ENCODE results near the gene TLE4. TPM values are rescaled to one million over a fixed set of nuclear protein-coding genes. Genes with fewer than 3 reads are reported as not detected.

The TLE4 gene
- total and polyA plus RNA-seq, 8 donors = 6.2 to 85.2 (median 22.0) TPM

GRCh38 chr9:79569814-79570447, 1.8 kb upstream of the TLE4 start:
- H3K4me3 ChIP-seq = peak overlapping the region; percentile 66 to 73 (median 69)
- TF ChIP-seq POLR2A (IDR thresholded peaks at IDR 0.05) (no peak), EP300 (IDR thresholded peaks at IDR 0.05) (no peak), POLR2AphosphoS5 (IDR thresholded peaks at IDR 0.05) (no peak)
- TF ChIP-seq, protein P1, sequence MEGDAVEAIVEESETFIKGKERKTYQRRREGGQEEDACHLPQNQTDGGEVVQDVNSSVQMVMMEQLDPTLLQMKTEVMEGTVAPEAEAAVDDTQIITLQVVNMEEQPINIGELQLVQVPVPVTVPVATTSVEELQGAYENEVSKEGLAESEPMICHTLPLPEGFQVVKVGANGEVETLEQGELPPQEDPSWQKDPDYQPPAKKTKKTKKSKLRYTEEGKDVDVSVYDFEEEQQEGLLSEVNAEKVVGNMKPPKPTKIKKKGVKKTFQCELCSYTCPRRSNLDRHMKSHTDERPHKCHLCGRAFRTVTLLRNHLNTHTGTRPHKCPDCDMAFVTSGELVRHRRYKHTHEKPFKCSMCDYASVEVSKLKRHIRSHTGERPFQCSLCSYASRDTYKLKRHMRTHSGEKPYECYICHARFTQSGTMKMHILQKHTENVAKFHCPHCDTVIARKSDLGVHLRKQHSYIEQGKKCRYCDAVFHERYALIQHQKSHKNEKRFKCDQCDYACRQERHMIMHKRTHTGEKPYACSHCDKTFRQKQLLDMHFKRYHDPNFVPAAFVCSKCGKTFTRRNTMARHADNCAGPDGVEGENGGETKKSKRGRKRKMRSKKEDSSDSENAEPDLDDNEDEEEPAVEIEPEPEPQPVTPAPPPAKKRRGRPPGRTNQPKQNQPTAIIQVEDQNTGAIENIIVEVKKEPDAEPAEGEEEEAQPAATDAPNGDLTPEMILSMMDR (IDR thresholded peaks at IDR 0.05) = no peak
- H3K36me3 ChIP-seq = no peaks in the 10 kb centered on the region
- DNase-seq = no peak
- H3K27me3 ChIP-seq = peaks cover 0 to 8% (median 7%) of the 10 kb centered on the region in 3 donors
- peak overlapping the region in 4 of 5 donors; percentile 79 to 90 (median 84) for H3K27ac ChIP-seq
- peaks cover 0 to 5% (median 2%) of the 10 kb centered on the region in 4 donors for H3K9me3 ChIP-seq
- 25 to 40% (median 28%) methylated on average over 18 of the region's 18 CpGs for WGBS, 5 donors
- H3K4me1 ChIP-seq = peaks cover 10 to 22% (median 20%) of the 10 kb centered on the region in 4 donors
- intact Hi-C loops (cut with DNase I; ENCODE audit: low total_unique reads) = no loop called here

DNA sequence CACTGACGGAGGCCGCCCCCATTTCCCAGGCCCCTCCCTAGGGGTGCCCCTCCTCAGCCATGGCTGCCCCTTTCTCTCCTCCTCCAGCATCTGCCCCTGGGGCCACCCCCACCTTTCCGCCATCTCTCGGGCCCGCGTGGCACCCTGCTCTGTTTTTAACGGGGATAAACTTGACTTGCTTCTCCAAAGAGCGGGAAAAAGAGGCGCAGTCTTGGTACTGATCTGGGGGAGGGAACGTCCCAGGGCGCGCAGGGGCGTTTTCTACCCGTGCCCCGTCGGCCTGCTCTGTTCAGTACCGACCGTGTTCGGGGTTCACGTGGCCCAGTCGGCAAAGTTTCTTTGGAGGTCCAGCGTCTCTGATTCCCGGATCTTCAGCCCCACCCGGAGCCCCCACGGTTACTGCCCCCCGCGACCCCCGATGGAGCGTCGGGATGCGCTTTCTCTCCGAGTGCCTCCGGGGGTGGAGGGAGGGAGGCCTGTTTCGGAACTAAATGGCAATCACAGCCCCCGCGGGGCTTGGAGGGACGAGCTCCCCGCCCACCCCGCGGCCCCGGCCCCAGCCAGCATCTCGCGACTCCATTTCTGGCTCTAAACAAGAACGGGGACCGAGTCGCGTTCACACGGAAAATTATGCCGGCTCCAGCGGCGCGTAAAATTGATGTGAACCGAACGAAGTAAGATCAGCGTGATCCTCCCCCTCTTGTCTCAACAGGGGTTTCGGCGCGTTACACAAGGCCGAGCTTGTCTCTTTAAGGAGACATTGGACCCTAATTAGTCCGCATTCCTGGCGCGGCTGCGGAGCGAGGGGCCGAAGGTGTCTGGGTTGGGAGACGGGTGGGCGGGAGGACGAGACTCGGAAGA, 1.1 kb upstream of the TLE4 start:
- H3K27me3 ChIP-seq = peaks cover 0 to 8% (median 7%) of the 10 kb centered on the region in 3 donors
- no peak for TF ChIP-seq EP300 (IDR thresholded peaks at IDR 0.05)
- TF ChIP-seq POLR2AphosphoS5 (IDR thresholded peaks at IDR 0.05) = no peak
- no peak for TF ChIP-seq POLR2A (IDR thresholded peaks at IDR 0.05)
- TF ChIP-seq, protein P1 (IDR thresholded peaks at IDR 0.05) = no peak
- 0 to 1% (median 1%) methylated on average over 59 to 69 of the region's 69 CpGs for WGBS, 5 donors
- peaks cover 0 to 5% (median 2%) of the 10 kb centered on the region in 4 donors for H3K9me3 ChIP-seq
- H3K4me3 ChIP-seq = peak overlapping the region; percentile 66 to 73 (median 69)
- peaks cover 17 to 30% (median 24%) of the 10 kb centered on the region in 4 donors for H3K4me1 ChIP-seq
- intact Hi-C loops (cut with DNase I; ENCODE audit: low total_unique reads) = no loop called here
- H3K27ac ChIP-seq = peak overlapping the region; percentile 61 to 90 (median 81)
- DNase-seq = peak; percentile 36 to 77
- no peaks in the 10 kb centered on the region for H3K36me3 ChIP-seq

DNA sequence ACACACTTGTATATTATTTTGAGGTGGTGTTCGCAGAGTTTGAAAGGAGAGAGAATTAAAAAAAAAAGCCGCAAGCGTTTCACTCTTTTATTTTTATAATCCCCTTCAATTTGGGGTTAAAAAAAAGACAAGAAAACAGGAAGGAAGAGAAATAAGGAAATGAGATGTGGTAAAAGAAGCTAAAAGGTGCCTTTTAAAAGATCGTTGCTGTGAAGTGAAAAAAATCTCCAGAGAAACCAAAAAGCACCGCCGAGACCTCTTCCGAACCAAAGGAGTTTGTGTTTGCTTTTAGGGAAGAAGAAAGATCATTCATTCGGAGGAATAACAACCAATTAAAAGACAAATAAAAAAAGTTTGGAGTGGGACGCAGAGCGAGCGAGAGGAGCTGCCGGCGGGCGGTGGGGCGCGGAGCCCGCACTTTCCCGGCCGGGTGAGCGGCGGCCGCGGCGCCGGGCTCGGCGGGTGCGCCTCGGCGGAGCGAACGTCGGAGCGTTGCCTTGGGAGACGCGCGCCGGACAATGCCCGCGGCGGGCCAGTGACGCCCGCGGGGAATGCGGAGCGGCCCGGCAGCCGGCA, 355 bp downstream of the TLE4 start:
- Histone ChIP-seq H3K9me3 (peaks cover 0 to 5% (median 2%) of the 10 kb centered on the region in 4 donors), H3K4me3 (peak overlapping the region; percentile 87 to 98 (median 97)), H3K27ac (peak overlapping the region; percentile 95 to 99 (median 98)), H3K27me3 (peaks cover 0 to 8% (median 7%) of the 10 kb centered on the region in 3 donors), H3K4me1 (peaks cover 27 to 44% (median 36%) of the 10 kb centered on the region in 4 donors), H3K36me3 (no peaks in the 10 kb centered on the region)
- TF ChIP-seq POLR2AphosphoS5 (IDR thresholded peaks at IDR 0.05) = no peak
- TF ChIP-seq, protein P1 (IDR thresholded peaks at IDR 0.05) = no peak
- no peak for TF ChIP-seq EP300 (IDR thresholded peaks at IDR 0.05)
- TF ChIP-seq POLR2A (IDR thresholded peaks at IDR 0.05) = no peak
- WGBS, 5 donors = 0 to 1% (median 0%) methylated on average over 40 to 48 of the region's 48 CpGs
- DNase-seq = peak in 1 of 2 donors; percentile 59
- intact Hi-C loops (cut with DNase I; ENCODE audit: low total_unique reads) = no loop called here

Measured in stomach (tissue), 9 donors.